T47D (cell line): Measurements from ENCODE around the gene LRRC3C.

Source experiments
- DNase-seq, 2 experiments: peaks; one replicate each; pipeline versions ENCODE4 v3.0.0 to v3.0.0-alpha.2; 2011 to 2012; ENCODE audit warnings: low read depth in 1 of 2, low spot score in 1 of 2
- JUND ChIP-seq: IDR thresholded peaks from 2 replicates; pipeline ENCODE4 v1.6.1; 2012; ENCODE audit warnings: low read depth
- in situ Hi-C: cut with HindIII; loops from 2 replicates; pipeline ENCODE4 v1.10.0; 2016; ENCODE audit warnings: low sequenced_read_pairs, low pct_unique_long_range_greater_than_20kb

The LRRC3C gene

DNA sequence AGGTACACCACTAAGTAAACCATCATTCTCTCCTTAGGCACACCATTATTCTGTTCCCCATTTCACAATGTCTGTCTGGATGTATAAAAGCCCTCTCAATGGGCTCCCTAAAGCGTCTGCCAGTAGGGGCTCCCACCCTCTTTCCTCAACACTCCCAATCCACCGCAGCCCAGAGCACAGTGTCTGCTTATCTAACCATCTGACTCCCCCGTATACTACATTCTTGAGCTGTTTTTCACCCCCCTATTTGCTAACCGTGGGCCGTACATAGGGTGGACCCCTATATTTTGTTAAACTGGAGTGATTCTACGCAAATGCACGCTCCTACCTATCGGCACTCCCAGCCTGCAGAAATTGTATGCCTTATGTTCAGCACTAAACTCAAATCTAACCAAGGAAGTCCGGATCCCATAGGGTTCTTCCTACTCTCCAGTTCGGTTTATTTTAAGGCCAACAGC, 52.4 kb downstream of the LRRC3C start:
- in situ Hi-C loops, result no loop called here
- peak in 1 of 2 experiments; percentile 25 for DNase-seq
- TF ChIP-seq JUND, result no peak

- TF ChIP-seq JUND, result peak; percentile 11; the same call in 1 of the 2 replicates
- DNase-seq, result peak; percentile 94 to 100
- in situ Hi-C loops, result no loop called here
Observed at GRCh38 chr17:39980351-39981206, 53.0 kb downstream of the LRRC3C start, which contains the start of gene PSMD3. Gene PSMD3 (plus strand): TSS chr17:39980807. CDS start chr17:39980971, 164 bp downstream.

- in situ Hi-C loops, result no loop called here
- no peak for DNase-seq
- no peak for TF ChIP-seq JUND
Observed at GRCh38 chr17:39981207-39981741, 53.7 kb downstream of the LRRC3C start.

GRCh38 chr17:39981766-39982375, 54.3 kb downstream of the LRRC3C start:
- no peak for DNase-seq
- in situ Hi-C loops, result no loop called here
- no peak for TF ChIP-seq JUND

- in situ Hi-C loops, result no loop called here
- DNase-seq, result no peak
- TF ChIP-seq JUND, result no peak
Observed at GRCh38 chr17:39988206-39988810, 60.8 kb downstream of the LRRC3C start.

- in situ Hi-C loops, result no loop called here
- no peak for TF ChIP-seq JUND
- no peak for DNase-seq
Observed at GRCh38 chr17:39994448-39994847, 66.9 kb downstream of the LRRC3C start.
